Limb (tissue), 2 donors: Measurements from ENCODE around the gene RIPK1.
A peak's percentile ranks its signal among the peaks of the same experiment; 100 is the strongest.

Source experiments
- DNase-seq, 2 donors: peaks; one replicate each; pipeline ENCODE4 v3.0.0-alpha.2; 2016; ENCODE audit errors: extremely low spot score in 2 of 2

Gene RIPK1

DNA sequence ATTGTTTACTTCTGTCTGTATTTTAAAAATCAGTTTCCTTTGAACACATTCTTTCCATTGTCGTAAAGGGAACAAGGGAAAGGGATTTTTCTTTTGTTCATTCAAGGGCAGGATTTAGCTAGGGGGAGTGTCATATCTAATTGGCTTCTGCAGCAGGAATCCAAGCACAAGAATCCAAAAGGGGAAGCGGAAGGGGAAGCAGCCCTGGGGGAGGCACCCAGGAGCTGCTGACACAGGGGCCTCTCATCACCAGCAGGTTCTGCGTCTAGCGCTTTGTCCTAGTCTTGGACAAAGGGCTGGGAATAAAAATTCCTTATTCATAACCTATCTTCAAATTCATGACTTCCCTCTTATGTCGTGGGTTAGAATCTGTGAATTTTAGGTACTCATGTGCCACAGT lies 13.7 kb downstream of the RIPK1 start:
- no peak for DNase-seq

DNA sequence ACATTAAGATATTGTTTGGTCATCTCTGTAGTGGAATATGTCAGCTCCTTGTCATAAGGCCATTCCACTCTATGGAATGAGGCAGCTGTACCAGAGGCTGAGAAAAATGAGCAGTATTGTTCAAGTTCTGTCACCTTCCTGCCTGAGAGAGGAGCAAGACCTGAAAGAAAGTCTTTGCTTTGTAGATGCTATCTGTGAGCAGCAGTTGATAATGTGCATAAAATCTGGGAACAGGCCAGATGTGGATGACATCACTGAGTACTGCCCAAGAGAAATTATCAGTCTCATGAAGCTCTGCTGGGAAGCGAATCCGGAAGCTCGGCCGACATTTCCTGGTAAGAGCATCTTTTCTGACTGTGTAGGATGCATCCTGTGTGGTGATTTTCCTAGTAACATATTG lies 16.8 kb downstream of the RIPK1 start:
- DNase-seq = no peak

DNA sequence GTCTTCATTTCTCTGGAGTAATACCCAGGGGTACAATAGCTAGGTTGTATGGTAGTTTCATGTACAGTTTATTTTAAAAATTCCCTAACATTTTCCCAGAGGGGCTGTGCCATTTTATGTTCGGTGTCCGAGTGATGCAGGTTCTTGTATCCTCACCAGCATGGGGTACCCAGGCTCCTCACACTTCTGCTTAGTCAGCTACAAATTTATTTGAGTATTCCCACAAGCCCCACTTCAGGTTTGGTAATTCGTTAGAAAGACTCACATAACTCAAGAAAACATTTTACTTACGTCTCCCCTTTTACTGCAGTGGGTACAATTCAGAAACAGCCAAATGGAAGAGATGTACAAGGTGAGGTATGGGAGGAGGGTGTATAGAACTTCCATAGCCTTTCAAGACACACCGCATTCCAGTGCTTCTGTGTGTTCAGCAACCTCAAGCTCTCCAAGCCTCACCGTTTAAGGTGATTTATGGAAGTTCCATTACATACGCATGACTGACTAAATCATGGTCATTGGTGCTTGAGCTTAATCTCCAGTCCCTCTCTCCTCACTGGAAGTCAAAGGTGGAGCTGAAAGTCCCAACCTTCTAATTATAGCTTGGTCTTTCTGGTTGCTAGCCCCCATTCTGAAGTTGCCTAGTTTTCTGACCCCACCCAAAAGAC lies 18.1 kb downstream of the RIPK1 start:
- DNase-seq = no peak

DNA sequence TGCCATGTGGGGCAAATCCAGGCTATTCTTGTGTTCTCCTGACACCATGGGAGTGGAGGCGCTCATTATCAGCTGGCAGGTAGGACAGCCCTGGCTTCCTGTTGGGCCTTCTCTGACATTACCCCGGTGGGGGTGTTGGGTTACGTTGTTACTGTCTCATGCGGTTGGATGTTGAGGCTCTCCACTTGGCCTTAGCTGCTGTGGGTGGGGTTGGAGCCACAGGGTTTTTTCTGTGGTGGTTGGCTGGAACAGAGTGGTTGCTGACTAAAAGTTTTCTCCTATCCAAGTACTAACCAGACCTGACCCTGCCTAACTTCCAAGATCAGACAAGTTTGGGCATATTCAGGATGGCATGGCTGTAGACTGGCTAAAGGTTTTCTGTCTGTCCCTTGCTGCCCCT lies 20.2 kb downstream of the RIPK1 start:
- peak in 1 of 2 donors; percentile 12 for DNase-seq

DNA sequence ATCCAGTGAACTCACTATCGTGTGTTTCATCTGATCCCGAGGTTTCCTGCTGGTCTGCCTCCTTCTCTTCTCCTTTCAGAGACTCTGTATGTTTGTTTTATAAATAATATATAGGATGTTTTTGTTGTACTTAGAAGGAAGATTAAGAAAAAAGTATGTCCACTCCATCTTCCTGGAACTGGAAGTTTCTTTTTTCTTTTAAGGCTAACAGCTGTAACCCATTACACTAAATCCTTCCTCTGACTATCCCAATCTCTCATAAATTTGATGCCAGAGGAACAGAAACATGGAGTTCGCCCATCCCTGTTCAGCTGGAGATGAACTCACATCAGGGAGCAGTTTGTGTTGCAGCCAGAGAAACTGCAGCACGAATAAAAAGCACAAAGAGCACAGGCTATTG lies 20.7 kb downstream of the RIPK1 start:
- DNase-seq = peak in 1 of 2 donors; percentile 56

DNA sequence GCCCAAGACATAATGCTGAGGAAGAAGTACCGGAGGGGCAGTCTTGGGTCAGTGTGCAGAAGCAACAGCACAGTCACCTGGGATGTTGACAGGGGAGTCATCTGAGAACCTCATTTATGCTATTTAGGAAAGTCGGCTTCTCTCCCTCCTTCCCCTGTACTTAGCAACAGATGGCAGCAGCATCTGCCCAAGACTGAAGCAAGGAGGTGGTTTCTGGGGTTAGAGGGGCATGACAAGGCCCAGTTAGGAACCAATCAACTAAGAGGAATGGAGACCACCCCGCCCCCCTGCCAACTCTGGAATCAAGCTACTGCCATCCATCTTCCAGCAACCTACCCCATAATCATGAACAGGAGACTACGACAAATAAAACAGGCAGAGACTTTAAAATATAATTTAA lies 21.7 kb downstream of the RIPK1 start:
- DNase-seq = no peak

DNA sequence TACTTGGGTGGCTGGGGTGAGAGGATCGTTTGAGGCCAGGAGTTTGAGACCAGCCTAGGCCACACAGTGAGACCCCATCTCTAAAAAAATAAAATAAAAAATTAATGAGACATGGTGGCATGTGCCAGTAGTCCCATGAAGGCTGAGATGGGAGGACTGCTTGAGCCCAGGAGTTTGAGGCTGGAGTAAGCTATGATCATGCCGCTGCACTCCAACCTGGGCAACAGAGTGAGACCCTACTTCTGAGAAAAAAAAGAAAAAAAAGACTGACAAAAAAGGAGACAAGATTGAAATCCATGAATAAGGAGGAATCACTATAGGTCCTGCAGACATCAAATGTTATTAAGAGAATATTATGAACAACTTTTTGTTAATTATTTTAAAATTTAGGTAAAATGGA lies 26.5 kb downstream of the RIPK1 start:
- no peak for DNase-seq

DNA sequence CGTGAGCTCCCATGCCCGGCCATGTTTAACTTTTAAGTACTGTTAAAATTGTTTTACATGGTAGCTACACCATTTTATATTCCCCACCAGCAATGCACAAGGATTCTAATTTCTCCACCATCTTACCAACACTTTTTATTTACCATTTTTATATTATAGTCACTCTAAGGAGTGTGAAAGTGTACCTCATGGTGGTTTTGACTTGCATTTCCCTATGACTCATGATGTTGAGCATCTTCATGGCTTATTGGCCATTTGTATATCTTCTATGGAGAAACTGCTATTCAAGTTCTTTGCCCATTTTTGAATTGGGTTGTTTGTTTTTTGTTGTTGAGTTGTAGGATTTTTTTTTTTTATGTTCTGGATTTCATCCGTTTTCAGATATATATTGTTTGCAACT lies 34.6 kb downstream of the RIPK1 start:
- DNase-seq = no peak

DNA sequence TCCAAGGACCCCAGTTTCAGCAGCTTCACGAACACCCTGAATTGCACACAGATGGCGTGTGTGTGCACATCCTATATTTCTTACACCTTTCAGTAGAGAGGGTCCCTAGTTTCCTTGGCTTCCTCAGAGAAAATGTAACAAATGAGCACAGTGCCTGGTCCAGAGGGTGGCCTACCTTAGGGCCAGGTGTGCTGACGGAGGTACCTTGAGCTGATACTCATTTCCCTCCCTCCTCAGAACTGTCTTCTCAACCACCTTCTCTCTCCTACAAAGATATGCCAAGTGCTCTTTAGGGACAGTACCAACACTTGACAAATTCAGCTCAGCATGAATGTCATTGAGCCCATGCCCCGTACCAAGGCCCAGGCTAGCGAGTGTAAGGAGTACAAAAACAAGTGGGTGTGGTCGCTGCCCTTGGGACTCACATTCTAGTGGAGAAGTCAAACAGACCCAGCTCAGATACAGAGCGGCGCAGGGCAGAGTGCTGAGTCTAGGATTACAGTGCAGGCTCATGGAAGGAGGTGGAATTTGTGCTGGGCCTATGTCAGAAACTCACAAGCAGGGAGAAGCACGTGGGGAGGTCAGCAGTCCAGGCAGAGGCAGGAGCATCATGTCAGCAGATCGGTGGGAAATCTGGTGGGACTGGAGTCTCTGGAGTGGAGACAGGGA lies 40.6 kb downstream of the RIPK1 start:
- no peak for DNase-seq

DNA sequence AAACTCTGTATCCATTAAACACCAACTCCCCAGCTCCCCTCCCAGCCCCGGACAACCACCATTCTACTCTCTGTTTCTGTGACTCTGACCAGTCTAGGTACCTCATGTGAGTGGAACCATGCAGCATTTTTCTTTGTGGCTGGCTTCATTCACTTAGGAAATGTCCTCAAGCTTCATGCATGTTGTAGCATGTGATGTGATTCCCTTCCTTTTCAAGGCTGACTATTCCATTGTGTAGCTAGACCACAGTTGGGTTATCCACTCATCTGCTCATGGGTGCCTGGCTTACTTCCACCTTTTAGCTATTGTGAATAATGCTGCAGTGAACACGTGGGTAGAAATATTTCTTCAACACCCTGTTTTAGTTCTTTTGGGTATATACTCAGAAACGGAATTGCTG lies 41.5 kb downstream of the RIPK1 start:
- no peak for DNase-seq

DNA sequence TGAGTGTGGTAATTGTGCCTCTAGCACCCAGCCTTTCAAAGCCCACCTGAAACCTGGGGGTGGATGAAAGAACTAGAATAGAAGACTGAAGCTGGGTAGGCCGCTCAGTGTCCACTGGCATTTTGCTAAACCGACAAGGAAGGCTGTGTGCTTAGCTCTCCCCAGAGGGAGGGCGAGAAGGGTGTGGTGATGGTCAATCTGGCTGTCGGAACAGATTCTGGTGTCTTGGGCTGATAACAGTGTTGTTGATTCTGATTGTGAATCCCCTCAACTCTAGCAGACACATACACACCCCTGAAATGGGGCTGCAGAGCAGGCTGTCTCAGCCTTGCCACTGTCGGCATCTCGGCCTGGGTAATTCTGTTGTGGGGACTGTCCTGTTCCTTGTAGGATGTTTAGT lies 46.1 kb downstream of the RIPK1 start:
- no peak for DNase-seq

DNA sequence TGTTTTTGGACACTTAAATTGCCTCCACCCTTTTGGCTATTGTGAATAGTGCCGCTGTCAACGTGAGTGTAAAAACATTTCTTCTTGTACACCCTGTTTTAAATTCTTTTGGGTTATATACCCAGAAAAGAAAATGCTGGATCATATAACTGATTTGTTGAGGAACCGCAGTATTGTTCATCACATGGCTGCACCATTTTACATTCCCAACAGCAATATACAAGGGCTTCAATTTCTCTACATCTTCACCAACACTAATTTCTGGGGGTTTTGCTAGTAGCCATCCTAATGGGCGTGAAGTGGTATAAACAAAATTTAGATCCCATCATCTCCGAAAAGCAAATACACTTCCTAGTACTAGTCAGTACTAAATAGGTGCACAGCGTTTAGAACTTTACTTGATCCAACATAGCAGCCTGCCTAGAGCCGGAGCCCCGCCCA lies 49.6 kb downstream of the RIPK1 start:
- DNase-seq = no peak

DNA sequence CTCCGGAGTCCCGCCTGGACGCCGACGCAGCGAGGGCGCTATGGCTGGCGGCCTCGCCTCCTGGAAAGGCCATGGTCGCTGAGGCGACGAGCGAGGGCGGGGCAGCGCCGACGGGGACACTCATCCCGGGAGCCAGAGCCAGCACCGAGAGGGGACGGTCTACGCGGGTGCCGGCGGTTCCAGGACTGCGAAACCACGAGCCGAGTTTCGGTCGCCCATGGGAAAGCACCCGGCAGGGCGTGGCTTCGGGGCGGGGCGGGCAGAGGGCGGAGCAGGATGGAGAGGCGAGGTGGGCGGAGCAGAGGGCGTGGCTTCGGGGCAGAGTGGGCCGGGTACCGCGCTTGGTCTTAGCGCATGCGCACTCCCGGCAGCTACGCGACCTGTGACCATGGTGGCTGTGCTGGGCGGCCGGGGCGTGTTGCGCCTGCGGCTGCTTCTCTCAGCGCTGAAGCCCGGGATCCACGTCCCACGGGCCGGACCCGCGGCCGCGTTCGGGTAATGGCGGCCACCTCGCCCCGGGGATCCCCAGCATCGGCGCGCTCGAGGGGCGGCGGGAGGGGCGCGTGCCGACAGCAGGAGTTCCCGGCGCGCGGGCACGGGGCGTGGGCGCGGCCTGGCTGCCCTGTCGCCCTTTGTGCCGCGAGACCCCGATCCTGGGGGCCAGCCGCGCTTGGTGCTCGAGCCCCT lies 50.2 kb downstream of the RIPK1 start, which contains the start of gene BPHL:
Gene BPHL (plus strand): TSS at position 359 of the 687 bp plus-strand sequence. CDS start 30 bp downstream, at position 389.
- peak; percentile 97 to 100 for DNase-seq

DNA sequence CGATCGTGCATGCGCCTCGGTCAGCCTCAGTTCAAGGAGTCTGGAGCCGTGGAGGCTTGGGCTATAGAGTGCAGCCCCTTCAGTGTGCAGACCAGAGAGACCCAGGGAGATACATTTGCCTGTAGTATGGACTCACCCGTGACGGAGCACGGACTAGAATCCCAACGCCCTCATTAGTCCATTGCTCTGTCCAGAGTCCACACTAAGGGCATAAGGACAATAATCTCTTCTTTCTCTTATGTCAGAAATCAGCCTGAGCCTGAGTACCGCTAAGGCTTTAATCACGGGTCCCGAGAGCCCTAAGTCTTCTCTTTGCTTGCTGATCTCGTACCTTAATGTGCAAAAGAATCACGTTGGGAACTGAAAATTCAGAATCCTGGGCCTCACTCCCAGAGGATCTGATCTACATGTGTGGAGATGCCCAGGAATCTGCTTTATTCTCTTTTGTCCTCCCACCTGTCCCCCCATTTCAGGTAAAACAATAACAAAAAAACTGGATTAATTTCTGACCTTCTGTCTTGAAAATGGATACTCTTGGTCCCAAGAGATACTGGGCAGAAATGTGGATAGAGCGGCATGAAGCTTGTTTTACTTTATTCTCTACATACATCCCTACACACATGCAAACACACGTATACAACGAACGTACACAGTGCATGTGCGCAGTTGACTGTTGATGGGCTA lies 50.9 kb downstream of the RIPK1 start:
- DNase-seq = no peak

DNA sequence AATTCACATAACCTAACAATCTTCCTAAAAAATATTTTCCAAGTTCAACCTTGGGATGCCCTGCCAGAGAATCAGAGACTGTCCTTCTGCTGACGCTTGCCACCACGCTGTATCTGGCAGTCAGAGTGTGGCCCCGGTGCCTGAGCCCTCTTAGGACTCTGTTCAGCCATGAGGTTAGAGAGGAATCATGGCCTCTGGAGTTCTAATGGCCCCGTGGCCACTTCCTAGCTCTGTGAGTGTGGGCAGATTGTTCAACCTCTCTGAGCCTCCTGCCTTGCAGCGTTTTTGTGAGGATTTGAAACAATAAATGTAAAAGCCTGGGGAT lies 52.4 kb downstream of the RIPK1 start:
- no peak for DNase-seq

DNA sequence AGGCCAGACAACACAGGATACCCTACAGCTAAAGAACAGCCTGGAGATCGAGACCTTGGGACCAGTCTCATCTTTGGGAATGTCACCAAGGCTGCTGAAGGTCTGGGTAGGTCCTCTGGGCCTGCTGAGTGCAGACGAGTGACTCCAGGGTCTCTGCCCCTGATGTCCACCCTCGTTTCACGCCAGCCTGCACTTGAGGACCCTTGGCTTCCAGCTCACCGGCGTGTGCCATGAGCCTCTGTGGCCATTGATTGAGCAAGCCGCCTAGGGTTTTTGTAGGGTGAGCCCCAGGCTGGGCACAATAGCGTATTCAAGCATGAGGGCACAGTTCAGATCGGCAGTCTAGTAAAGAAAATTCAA lies 54.5 kb downstream of the RIPK1 start:
- no peak for DNase-seq

DNA sequence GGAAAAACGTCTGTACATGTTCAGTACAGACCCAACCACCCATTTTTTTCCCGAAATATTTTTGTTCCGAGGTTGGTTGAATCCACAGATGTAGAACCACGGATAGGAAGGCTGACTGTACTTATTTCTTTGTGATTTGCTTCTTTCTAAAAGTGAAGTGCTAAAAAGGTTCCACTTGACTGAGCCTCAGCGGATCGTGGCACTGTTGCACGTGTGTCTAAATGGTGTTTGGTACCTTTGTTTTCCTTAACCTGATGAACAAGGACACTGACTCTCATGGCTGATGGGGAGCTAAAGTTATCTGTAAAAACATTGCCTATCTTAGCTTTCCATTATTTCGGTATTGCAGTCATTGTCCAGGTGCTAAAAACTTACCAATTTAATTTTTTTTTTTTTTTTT lies 56.4 kb downstream of the RIPK1 start:
- no peak for DNase-seq

DNA sequence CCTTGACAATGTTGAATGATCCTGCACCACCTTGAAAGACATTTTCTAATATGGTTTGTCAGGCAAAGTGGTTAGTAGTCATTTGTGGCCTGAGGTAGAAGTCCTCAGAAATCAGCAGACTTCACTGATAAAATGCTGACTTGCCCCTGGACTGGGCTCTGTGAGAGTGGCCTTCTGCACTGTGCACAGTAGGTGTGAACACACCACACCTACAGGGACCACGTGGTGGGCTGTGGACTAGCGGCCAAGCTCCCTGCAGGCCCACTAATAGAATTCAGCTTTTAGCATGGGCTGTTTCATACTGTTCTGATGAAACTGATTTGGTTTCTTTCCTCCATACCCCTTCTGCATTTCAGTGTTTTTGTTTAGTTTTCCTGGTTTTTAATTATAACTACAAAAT lies 57.5 kb downstream of the RIPK1 start:
- no peak for DNase-seq

DNA sequence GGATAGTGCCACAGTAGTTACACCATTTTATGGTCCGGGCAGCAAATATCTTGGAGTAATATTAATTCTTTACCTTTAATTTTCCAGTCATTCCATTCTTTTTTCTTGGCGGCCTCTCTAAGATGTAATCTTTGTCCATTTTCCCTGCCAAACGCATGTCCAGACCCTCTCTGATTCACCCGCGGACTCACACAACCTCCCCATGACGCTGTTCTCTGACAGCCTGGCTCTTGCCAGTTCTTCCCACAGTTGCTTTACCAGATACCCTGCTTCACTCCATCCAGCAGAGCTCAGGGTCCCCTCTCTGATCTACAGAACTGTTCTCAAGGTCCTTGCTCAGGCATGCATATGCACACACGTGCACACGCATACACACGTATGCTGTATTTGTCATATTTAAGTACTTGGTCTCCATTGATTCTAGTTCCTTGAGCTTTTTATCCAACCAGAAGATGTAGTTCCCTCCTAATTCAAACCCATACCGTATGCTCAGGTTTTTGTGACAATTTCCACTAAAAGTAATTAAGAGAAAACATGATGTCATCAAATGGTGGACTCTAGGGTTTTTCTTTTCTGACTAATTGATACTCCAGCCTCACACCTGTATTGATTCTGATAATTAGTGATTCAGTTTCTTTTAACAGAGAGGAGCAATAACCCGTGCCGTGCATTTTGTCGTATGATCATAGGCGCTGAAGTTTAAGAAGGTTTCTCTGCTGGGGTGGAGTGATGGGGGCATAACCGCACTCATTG lies 60.2 kb downstream of the RIPK1 start:
- DNase-seq = no peak

DNA sequence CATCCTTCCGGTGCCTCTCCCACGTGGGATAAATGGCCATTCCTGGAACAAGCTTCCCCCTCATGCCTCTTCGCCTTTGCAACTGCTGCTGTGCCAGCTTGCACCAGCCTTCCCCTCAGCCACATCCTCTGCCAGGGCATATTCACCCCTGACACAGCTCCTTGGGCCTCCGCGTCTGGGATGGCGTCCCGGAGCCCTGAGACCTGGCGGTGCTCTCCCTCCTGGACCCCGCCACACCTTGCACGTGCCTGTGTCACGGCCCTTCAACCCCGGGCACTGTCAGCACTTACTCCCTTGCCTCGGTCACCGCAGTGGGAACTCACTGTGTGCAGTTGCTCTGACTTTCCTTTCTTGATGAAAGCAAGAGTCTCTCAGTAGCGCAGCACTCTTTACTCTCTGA lies 63.4 kb downstream of the RIPK1 start:
- DNase-seq = no peak

DNA sequence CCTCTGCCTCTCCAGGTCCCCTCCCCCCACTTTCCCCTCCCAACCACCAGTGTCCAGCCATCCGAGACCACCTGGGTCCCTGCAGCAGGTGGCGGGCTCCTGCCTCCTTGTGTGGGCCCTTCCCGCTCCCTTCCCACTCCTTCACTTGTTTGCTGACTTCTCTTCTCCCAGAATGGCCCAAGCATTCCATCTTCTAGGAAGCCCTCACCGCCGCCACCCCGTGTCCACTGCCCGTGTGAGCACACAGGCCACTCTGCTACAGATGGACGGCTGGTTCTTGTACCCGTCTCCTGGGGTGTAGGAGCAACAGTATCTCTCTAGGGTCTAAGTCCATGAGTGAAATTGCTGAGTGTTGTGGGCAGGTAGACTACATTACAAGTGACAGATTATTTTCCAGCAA lies 65.2 kb downstream of the RIPK1 start:
- no peak for DNase-seq
